Measurements from ENCODE around the gene BRI3.

BRI3 gene

GRCh38 chr7:98280791-98281756, at the start of gene BRI3:
Gene BRI3 (plus strand): TSS chr7:98281686. CDS start chr7:98281796, 110 bp downstream.
- DNase-seq (ENCODE audit: low read depth in 2 of 2), result peak; percentile 53 to 76

- DNase-seq (ENCODE audit: low read depth in 2 of 2), result no peak
These were observed 49.3 kb upstream of the BRI3 start for GRCh38 chr7:98232263-98232585.

- DNase-seq (ENCODE audit: low read depth in 2 of 2), result no peak
These were observed 48.7 kb upstream of the BRI3 start for GRCh38 chr7:98232799-98233198.

- no peak for DNase-seq (ENCODE audit: low read depth in 2 of 2)
These were observed 48.0 kb upstream of the BRI3 start for GRCh38 chr7:98233219-98234070.

GRCh38 chr7:98234429-98235147, 46.9 kb upstream of the BRI3 start:
- DNase-seq (ENCODE audit: low read depth in 2 of 2), result no peak

- DNase-seq (ENCODE audit: low read depth in 2 of 2), result no peak
These were observed 45.6 kb upstream of the BRI3 start for GRCh38 chr7:98235901-98236300.

- DNase-seq (ENCODE audit: low read depth in 2 of 2), result no peak
These were observed 44.9 kb upstream of the BRI3 start for GRCh38 chr7:98236355-98237185.

GRCh38 chr7:98238076-98238475, 43.4 kb upstream of the BRI3 start:
- DNase-seq (ENCODE audit: low read depth in 2 of 2), result no peak

GRCh38 chr7:98238976-98239375, 42.5 kb upstream of the BRI3 start:
- DNase-seq (ENCODE audit: low read depth in 2 of 2), result no peak

- no peak for DNase-seq (ENCODE audit: low read depth in 2 of 2)
These were observed 40.4 kb upstream of the BRI3 start for GRCh38 chr7:98240961-98241673.

GRCh38 chr7:98241674-98242241, 39.7 kb upstream of the BRI3 start:
- DNase-seq (ENCODE audit: low read depth in 2 of 2), result no peak

- no peak for DNase-seq (ENCODE audit: low read depth in 2 of 2)
These were observed 39.1 kb upstream of the BRI3 start for GRCh38 chr7:98242342-98242741.

- no peak for DNase-seq (ENCODE audit: low read depth in 2 of 2)
These were observed 38.6 kb upstream of the BRI3 start for GRCh38 chr7:98242934-98243333.

GRCh38 chr7:98244871-98245270, 36.6 kb upstream of the BRI3 start:
- DNase-seq (ENCODE audit: low read depth in 2 of 2), result no peak

- no peak for DNase-seq (ENCODE audit: low read depth in 2 of 2)
These were observed 33.3 kb upstream of the BRI3 start for GRCh38 chr7:98248156-98248555.

GRCh38 chr7:98249106-98249505, 32.4 kb upstream of the BRI3 start:
- no peak for DNase-seq (ENCODE audit: low read depth in 2 of 2)

GRCh38 chr7:98250789-98251188, 30.7 kb upstream of the BRI3 start:
- no peak for DNase-seq (ENCODE audit: low read depth in 2 of 2)

- no peak for DNase-seq (ENCODE audit: low read depth in 2 of 2)
These were observed 30.3 kb upstream of the BRI3 start for GRCh38 chr7:98251231-98251600.

- peak; percentile 31 to 46 for DNase-seq (ENCODE audit: low read depth in 2 of 2)
These were observed 29.7 kb upstream of the BRI3 start, which contains the start of gene TECPR1 for GRCh38 chr7:98251601-98252424. Gene TECPR1 (minus strand): TSS chr7:98252232. CDS start chr7:98246146, 6,086 bp downstream.
